Body of pancreas (tissue), 4 donors: ENCODE measurements around the gene SIRPG.

Experiments
- POLR2A ChIP-seq, 3 donors: fragments of 450-650 bp; IDR thresholded peaks; one replicate each; pipeline ENCODE4 v1.6.1; 2016; ENCODE audit warnings: antibody characterized with exemption in 3 of 3, mild to moderate bottlenecking in 2 of 3
- TF ChIP-seq, protein P1 (sequence below), 7 experiments: fragments of 450-650 bp in 4 of 7; fragments of 200-600 bp in 3 of 7; sonication (generic) in 3 of 7; IDR thresholded peaks; one replicate each; pipeline ENCODE4 v1.5.1; 2016 to 2019; ENCODE audit warnings: antibody characterized with exemption in 7 of 7

DNA sequence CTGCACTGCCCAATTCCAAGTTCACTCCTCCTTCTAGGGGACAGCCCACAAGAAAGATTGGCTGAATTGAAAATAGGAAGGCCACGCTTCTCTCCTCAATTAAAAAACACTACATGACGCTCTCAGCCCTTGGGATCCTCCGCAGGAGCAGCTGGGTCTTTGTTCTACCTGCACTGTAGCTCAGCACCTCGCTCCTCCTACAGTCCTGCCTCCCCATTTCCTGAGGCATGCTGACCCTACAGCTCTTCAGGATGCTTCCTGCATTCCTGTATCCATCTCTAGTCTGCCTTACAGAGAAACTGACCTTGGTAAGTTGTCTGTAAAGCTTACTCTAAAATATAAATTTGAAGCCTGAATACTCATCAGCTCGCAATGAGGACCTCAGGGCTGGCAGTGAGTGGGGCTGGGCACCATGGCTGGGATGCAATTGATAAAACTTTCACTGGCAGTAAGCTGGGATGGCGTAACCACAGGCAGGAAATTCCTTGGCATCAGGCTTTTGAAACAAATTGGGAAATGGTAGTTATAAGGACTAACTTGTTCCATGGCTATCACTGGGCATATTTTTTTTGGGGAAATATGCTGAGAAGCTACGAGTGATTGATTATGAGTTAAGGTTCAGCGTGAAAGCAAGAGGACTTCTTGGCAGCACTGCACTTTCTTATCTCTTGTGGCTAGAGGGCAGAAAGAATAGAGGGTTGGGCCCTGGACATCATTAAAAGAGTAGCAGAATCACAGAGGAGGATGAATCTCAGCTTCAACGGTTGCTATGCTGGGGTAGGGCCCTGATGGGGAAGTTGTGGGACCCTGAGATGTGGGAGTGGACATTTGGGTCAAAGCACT lies 26.0 kb downstream of the SIRPG start:
- TF ChIP-seq, protein P1, sequence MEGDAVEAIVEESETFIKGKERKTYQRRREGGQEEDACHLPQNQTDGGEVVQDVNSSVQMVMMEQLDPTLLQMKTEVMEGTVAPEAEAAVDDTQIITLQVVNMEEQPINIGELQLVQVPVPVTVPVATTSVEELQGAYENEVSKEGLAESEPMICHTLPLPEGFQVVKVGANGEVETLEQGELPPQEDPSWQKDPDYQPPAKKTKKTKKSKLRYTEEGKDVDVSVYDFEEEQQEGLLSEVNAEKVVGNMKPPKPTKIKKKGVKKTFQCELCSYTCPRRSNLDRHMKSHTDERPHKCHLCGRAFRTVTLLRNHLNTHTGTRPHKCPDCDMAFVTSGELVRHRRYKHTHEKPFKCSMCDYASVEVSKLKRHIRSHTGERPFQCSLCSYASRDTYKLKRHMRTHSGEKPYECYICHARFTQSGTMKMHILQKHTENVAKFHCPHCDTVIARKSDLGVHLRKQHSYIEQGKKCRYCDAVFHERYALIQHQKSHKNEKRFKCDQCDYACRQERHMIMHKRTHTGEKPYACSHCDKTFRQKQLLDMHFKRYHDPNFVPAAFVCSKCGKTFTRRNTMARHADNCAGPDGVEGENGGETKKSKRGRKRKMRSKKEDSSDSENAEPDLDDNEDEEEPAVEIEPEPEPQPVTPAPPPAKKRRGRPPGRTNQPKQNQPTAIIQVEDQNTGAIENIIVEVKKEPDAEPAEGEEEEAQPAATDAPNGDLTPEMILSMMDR (IDR thresholded peaks at IDR 0.05), result no peak
- TF ChIP-seq POLR2A (IDR thresholded peaks at IDR 0.05), result no peak
